GDM1 (cell line): ENCODE results near the gene RGS10.

Experiments used
- DNase-seq: peaks from one replicate; lab custom pipeline; 2025; lab: John Stamatoyannopoulos, UW

RGS10 gene

GRCh38 chr10:119497243-119497642 lies 45.3 kb downstream of the RGS10 start:
- no peak for DNase-seq

GRCh38 chr10:119496273-119496672 lies 46.2 kb downstream of the RGS10 start:
- DNase-seq, result no peak

- no peak for DNase-seq
These were observed 47.0 kb downstream of the RGS10 start for GRCh38 chr10:119495545-119495944.

GRCh38 chr10:119495021-119495505 lies 47.5 kb downstream of the RGS10 start:
- DNase-seq, result no peak

GRCh38 chr10:119494236-119495020 lies 48.1 kb downstream of the RGS10 start:
- no peak for DNase-seq

GRCh38 chr10:119493155-119493554 lies 49.4 kb downstream of the RGS10 start:
- no peak for DNase-seq

- DNase-seq, result no peak
These were observed 50.4 kb downstream of the RGS10 start for GRCh38 chr10:119491966-119492757.

GRCh38 chr10:119489991-119490326 lies 52.6 kb downstream of the RGS10 start:
- no peak for DNase-seq

- DNase-seq, result no peak
These were observed 53.8 kb downstream of the RGS10 start for GRCh38 chr10:119488675-119489074.

GRCh38 chr10:119483839-119484238 lies 58.7 kb downstream of the RGS10 start:
- DNase-seq, result no peak

- DNase-seq, result no peak
These were observed 59.5 kb downstream of the RGS10 start for GRCh38 chr10:119483001-119483400.

- no peak for DNase-seq
These were observed 60.6 kb downstream of the RGS10 start for GRCh38 chr10:119481781-119482426.

GRCh38 chr10:119480667-119481066 lies 61.9 kb downstream of the RGS10 start:
- no peak for DNase-seq

- DNase-seq, result no peak
These were observed 63.0 kb downstream of the RGS10 start for GRCh38 chr10:119479532-119479931.

- no peak for DNase-seq
These were observed 63.6 kb downstream of the RGS10 start for GRCh38 chr10:119478811-119479341.

GRCh38 chr10:119478111-119478802 lies 64.3 kb downstream of the RGS10 start:
- no peak for DNase-seq

GRCh38 chr10:119477444-119477843 lies 65.1 kb downstream of the RGS10 start:
- no peak for DNase-seq

- DNase-seq, result no peak
These were observed 67.9 kb downstream of the RGS10 start for GRCh38 chr10:119474606-119475005.

- no peak for DNase-seq
These were observed 68.7 kb downstream of the RGS10 start for GRCh38 chr10:119473771-119474170.

GRCh38 chr10:119470920-119471702 lies 71.4 kb downstream of the RGS10 start:
- no peak for DNase-seq

- no peak for DNase-seq
These were observed 72.7 kb downstream of the RGS10 start for GRCh38 chr10:119469846-119470245.
